Measurements from ENCODE around the gene GTF3A.
"Not testable (repeated sequence)": the region's sequence is repeated elsewhere in the genome, so short reads cannot be mapped to it uniquely, and the experiment has no call there.

GTF3A gene

DNA sequence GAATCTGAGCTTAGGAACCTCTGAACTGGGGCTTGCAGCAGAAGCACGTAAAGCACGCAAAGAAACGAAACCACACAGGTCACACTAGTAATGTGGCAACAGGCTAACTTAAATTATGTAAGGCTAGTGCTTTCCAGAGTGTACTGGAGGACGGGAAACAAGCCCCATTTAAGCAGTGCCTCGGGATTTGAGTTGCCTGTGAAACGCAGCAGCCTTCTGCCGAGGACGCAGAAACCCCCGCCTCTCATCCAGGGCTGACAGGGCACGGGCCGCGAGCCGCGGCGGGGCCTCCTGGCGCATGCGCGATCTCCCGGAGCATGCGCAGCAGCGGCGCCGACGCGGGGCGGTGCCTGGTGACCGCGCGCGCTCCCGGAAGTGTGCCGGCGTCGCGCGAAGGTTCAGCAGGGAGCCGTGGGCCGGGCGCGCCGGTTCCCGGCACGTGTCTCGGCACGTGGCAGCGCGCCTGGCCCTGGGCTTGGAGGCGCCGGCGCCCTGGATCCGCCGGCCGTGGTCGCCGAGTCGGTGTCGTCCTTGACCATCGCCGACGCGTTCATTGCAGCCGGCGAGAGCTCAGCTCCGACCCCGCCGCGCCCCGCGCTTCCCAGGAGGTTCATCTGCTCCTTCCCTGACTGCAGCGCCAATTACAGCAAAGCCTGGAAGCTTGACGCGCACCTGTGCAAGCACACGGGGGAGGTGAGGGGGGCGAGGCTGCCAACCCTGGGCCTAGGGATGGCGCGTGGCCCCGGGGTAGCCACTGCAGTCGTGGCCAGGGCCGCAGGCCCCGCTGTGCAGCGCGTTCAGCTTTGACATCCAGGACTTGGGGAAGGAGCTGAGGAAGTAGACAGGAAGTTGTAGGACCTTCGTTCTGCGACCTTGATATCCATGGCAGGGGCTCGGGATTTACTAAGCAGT, at the start of gene GTF3A:
GTF3A (plus strand) TSS at position 374 of the 912 bp plus-strand sequence.
- peak; percentile 71 to 77 (median 73) for DNase-seq (ENCODE audit: low read depth in 3 of 3)

DNA sequence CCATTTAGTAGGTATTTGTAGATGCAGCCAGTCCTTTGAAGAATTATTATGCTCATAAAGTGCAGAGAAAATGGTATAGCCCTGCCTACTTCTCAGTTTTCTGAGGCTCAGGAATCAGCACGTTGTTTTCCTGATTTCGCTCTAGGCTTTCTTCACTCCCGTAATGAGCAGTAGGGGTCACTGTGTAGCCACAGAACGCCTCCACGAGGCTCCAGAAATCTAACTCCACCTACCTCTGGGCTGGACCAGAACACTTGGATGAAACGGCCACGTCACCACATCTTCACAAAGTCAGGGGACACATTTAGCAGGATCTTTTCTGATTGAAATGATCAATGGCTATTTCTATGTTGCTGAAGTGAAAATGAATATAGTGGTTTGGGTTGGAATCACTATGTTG, 49.8 kb upstream of the GTF3A start:
- DNase-seq (ENCODE audit: low read depth in 3 of 3): peak; percentile 26 to 42 (median 32)

DNA sequence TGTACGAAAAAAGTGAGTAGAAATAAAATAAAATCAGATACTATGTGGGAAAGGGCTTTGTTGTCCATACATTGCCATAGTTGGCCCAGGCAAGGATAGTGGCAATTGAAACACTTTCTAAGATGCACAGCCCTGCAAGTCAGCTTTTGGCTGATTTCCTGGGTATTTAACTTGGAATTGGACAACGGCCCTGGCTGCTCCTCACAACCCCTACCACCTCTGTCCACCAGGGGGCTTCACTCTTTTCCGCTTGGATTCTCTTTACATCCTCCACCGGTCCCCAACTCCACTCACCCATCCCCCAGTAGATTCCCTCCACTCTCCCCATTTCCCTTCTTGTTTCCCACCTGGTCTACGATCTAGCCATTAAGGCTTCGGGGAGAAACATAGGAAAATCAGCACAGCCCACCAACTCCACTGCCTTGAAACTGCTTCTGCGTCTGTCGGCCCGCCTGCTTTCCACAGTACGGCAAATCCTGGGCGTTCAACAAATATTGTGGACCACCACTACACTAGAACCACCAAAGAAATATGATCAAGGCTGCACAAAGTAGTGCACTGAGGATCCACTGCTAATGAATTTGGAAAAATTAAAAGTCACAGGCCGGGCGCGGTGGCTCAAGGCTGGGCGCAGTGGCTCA, 48.6 kb upstream of the GTF3A start:
- peak in 2 of 3 donors; percentile 47 to 48 for DNase-seq (ENCODE audit: low read depth in 3 of 3)

DNA sequence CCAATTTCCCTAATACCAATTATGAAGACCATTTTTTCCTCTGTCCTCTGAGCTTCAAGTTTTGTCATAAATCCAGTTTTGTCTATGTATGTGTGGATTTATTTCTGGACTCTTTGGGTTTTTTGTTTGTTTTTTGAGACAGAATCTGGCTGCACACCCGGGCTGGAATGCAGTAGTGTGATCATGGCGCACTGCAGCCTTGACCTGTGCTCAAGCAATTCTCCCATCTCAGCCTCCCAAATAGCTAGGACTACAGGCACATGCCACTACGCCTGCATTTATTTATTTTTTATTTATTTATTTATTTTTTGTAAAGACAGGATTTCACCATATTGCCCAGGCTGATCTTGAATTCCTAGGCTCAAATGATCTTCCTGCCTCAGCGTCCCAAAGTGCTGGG, 45.3 kb upstream of the GTF3A start:
- no peak for DNase-seq (ENCODE audit: low read depth in 3 of 3)

DNA sequence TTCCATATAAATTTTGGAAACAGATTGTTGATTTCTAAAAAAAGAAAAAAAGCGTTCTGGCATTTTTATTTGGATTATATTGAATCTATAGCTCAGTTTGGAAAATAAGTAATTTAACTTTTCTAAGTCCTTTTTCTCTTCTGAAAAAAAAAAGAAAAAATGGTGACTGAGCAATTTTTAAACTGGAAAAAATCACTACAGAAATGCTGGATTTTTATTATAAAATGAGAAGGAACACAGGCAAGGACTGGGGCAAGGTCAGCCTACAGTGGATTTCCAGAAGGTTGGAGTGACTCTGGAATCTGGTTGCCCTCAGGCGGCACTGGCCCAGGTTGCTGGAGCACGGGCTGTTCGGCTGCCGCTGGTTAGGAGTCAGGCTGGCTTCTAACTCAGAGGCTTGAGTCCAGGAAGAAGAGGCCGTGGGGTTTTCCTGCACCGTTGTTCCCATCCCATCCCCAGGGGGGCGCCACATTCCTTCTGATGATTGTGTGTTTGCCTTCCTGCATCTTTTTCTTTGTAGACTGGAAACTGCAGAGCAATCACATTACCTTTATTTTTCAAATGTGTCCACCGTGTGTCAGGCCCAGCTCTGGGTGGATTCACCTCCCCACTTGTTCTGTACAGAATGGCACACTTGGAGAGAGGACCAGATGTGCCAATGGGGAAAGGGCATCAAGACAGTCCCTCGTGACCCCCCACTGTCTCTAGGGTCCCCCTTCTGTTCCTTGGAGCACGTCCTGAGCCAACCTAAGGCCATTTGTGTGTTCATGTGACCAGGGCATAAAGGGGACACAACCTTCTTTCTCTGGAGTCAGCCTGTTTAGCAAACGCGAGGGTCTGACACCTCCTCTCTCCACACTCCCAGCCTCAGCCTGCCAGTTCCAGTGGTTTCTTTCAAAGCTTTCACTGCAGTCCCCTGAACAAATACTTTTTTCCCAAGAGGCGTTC, 44.5 kb upstream of the GTF3A start:
- peak; percentile 37 to 47 (median 39) for DNase-seq (ENCODE audit: low read depth in 3 of 3)

DNA sequence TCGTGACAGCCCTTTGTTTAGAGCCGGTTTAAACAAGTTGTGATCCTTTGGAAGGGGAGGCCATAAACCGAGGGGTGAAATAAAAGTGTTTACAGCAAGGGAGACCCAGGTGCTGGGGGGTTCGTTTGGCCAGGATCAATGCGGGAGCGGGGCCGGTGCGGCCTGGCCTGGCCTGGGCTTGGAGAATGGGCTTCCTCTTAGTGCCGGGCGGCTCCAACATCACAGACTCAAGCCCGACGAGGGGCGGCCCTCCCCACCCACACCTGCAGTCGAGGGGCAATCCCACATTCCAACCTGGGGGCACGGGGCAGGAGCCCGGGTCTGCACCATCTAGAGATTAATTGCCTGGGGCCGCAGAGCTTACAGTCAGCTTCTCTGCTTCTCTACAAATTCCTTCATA, 42.8 kb upstream of the GTF3A start:
- DNase-seq (ENCODE audit: low read depth in 3 of 3): no peak

DNA sequence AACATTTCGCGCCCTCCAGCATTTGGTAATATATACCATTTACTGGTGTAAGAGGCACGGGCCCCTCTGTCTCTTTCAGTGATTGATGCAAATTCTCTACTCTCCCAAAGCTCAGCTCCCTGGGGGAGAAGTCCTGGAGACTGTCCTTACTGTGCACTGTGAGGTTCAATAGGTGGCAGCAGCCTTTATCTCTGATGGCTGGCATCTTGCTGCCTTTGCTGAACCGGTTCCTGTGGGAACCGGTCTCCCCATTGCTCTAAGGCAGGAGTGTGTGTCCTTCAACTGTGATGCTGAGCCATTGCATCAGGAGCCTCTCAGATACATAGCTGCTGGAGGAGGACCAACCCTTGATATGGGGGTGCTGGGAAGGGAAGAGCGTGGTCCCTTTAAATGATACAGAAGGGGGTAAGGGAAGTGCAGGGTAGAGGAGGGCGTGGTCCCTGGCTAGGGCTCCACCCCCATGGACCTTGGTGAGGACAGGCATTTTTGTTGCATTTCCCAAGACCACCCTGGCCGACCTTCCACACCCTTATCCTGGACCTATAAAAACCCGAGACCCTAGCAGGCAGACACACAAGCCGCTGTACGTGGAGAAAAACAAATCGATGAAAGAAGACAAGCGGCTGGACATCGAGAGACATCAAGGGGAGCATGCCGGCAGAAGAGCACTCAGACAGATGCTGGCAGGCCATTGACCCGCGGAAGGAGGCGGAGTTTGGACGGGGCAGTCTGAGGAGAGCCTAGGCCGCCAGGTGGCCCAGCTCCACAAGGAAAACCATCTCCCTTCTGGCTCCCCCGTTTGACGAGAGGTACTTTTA, 41.1 kb upstream of the GTF3A start:
- no peak for DNase-seq (ENCODE audit: low read depth in 3 of 3)

DNA sequence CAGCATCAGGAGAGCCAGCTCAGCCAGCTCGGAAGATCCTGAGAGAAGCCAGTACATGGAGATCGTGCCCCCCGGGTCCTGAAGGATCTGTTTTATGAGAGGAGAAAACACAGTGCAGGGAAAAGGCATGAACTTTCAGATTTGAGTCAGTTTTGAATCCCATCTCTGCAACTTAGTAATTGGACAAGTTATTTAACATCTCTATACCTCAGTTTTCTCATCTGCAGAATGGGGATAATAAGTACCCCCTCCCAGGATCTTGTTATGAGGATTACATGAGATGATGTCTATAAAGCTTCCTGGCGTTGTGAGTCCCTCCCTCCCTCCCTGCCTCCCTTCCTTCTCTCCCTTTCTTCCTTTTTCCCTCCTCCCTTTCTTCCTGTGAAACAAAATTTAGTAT, 40.1 kb upstream of the GTF3A start:
- DNase-seq (ENCODE audit: low read depth in 3 of 3): no peak

DNA sequence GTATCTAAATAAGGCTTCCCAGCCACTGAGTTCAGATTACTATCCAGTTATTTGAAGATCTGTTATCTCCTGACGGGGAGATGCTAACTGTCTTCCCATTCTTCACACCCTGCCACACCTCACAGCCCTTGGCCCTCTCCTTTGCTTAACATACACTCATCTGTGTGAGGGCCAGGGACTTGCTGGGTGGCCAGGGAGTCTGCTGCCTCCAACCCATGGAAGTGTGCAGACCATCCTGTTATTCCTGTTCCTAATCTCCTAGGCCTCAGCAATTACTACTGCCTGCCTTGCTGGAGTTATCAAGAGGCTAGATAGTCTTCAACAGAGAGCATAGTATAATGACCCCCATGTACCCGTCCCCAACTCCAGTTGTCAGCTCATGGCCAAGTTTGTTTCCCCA, 36.2 kb upstream of the GTF3A start:
- DNase-seq (ENCODE audit: low read depth in 3 of 3): no peak

DNA sequence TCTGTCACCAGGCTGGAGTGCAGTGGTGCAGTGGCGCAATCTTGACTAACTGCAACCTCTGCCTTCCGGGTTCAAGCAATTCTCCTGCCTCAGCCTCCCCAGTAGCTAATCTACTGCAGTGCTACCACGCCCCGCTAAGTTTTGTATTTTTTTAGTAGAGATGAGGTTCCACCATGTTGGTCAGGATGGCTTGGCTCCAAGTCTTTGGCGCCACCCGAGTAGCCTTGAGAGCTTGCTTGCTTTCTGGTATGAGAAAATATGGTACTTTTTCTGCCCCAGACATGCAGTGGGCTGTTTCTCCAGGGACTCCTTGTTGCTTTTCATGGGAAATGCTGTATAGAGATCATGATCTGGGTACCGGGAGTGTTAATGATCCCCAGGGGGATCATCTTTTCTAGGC, 34.5 kb upstream of the GTF3A start:
- DNase-seq (ENCODE audit: low read depth in 3 of 3): no peak

DNA sequence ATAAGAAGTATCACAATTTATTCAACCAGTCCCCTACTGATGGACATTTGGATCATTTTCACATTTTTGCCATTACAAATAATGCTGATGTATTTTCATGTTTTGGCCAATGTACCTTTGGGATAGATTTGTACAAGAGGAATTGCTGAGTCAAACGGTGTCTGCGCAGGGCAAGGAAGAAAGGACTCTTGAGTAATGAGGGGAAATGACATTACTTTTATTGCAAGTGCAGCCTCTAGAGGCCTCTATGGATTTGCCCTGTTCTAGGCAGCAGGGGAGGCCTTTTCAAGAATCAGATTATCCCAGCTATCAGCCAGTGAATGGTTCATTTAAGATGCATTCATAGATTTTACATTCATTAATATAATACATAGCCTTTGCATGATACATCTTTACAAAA, 32.9 kb upstream of the GTF3A start:
- no peak for DNase-seq (ENCODE audit: low read depth in 3 of 3)

DNA sequence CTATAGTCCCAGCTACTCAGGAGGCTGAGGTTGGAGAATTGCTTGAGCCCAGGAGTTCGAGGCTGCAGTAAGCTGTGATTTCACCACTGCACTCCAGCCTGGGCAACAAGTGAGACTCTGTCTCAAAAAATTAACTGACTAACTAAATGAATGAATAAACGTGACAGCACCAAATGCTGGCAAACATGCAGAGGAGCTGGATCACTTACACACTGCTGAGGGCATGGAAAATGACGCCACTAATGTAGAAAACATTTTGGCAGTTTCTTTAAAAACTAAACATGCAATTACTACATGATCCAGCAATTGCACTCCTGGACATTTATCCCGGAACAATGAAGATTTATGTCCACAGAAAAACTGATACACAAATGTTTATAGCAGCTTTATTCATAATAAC, 31.3 kb upstream of the GTF3A start:
- no peak for DNase-seq (ENCODE audit: low read depth in 3 of 3)

DNA sequence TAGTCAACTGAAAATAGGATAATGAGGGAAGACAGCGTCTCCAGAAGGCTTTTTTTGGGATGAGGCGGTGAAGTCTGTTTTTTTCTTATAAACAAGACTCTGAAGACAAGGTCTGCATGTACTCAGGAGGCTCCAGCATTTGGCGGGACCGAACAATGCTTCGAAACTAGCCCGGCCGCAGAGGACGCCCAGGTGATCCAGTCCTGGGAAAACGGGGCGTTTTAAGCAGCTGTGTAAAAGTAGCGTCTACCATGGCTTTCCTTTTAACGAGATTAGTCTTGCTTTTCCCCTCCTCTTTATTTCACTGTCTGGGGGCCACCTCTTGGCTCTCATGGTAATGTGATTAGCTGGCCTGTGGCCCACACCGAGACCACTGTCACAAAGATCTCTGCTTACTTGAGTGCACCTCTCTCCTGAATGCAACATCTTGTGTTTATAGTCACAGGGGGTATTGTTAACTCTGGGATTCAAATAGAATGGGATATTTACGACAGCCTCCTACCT, 29.4 kb upstream of the GTF3A start:
- DNase-seq (ENCODE audit: low read depth in 3 of 3): no peak

DNA sequence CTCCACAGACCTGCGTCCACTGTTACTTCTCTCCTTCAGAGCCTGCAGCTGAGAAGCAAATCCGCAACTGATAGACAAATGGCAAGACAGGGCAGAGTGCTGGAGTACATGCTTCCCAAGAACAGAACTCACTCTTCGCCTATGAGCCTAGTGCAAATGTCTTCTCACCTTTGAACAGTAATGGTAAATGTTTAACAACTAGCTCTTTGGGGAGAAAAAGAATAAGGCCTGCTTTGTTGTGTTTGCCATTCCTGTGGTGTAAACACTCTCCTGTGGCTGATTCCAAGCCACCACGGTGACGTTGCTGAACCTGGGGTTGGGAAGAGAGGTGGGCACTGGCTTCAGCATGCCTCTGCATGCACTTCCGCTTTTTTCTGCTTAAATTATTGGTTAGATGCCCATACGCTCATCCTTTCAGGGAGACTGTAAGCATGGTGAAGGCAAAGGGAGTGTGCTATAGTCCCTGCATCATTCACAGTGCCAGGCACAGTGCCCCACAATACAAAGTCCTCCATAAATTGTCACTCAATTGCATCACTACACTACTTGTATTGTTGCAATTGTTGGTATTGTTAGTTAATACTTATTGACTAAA, 28.1 kb upstream of the GTF3A start:
- no peak for DNase-seq (ENCODE audit: low read depth in 3 of 3)

DNA sequence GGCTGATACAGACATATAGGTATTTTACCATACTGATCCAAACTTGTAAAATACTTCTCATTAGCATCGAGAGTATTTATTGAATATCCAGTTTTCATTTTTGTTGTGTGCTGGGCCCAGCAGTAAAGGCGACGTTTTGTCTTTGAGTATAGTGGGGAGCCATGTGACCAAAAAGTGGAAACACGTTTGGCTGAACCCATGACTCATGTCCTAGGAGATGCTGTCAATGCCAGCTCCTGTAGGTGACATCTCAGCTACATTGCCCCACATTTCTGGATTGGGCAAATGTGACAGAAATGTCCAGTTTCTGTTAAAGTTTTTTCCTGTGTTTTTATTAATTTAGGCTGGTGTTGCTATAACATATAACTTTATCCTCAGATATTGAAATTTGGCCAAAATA, 26.1 kb upstream of the GTF3A start:
- no peak for DNase-seq (ENCODE audit: low read depth in 3 of 3)

DNA sequence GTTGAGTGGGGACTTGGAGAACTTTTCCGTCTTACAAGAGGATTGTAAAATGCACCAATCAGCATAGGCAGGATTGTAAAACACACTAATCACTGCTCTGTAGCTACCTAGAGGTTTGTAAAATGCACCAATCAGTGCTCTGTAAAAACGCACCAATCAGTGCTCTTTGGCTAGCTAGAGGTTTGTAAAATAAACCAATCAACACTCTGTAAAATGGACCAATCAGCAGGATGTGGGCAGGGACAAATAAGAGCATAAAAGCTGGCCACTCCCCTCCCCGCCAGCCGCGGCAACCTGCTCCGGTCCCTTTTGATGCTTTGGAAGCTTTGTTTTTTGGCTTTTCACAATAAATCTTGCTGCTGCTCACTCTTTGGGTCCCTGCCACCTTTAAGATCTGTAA, 24.0 kb upstream of the GTF3A start:
- not testable (repeated sequence) for DNase-seq (ENCODE audit: low read depth in 3 of 3)

DNA sequence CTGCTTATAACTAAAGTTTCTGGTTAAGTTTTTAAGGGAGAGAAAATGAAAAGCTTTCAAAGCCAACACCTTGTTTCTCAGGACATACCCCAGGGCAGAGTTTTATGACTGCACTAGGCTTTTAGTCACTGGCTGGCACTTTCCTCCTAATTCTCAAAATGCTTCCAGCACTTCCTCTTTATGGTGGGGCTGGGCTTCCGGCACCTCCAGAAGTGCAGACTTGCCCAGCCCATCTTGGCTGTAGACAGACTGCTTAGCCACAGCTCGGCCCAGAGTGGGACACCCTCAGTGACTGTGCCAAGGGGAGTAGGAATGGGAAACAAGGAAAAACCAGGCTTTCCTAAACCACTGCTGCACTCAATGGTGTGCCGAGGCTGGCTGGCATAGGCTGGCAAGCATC, 23.2 kb upstream of the GTF3A start:
- DNase-seq (ENCODE audit: low read depth in 3 of 3): no peak

DNA sequence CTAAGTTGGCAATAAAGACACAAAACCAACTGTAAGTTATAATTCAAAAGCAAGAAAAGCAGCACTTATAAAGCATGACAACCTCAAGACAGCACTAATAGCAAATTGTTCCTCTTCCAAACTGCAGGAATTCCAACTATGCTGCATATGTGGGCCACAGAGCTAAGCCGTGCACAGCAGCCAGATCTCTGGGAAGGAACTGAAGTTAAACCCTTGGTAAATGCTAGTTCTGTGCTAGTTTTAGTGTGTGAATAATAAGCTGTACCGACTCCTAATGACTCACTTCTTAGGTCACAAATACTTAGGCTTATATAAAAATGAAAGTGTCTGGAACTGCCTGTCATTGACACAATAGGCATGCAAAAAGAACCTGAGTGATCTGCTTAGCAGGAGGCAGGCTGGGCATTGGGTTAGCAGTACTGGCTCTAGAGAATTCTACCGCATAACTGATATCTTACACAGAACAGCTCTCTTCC, 21.2 kb upstream of the GTF3A start:
- no peak for DNase-seq (ENCODE audit: low read depth in 3 of 3)

DNA sequence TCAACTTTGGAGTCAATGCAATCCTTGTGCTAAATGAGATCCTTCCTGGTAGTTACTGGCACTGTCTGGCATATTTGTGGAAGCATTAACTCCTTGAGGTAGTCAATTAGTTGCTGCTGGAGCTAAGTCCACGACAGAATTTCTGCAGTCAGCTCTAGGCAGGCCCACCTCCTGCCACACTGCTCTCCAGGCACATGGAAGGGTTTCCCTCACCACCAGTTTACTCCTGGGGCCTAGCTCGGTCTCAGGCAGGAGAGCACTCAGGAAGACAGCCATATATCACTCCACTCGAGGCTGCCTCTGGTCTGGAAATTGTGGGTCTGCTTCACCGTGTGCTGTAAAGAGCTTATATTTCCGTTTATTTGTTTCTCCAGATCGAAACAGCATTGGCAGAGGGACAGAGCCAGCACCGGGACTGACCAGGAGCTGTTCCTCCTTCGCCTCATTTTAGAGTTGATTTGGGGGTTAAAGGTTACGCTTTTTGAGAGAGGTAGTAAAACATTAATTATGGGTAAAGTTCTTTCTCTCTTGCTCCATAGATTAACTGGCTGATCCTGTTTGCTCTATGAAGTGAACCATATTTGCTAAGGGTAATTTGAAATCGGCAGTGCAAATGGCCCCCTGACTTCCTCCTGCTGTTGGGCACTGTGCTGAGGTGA, 20.6 kb upstream of the GTF3A start:
- no peak for DNase-seq (ENCODE audit: low read depth in 3 of 3)

DNA sequence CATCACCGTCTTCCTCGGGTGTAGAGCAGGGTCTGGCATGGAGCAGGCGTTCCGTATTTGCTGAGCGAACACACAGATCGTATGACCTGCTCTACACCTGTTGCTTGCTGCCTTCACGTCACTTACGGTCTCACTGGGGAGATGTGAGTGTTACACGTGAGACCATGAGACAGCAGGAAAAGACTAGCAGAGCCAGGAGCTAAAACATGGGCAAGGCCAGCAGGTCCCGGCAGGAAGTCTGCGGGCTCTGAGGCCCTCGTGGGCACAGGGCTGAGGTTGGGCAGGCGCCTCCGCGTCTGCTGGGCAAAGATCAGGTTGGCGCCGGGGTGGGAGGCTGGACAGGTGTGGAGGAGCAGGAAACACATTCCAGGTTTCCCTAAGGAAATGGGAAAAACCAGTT, 19.7 kb upstream of the GTF3A start:
- DNase-seq (ENCODE audit: low read depth in 3 of 3): no peak

Measured in stimulated activated CD4-positive, alpha-beta T cell treated with anti-CD3 and anti-CD28 coated beads, TNF-alpha, amount 100 ng/mL, for 48 hours (primary cell).